GM12872 (cell line): Measurements from ENCODE around the gene INHBB.

ENCODE experiments used
- CTCF ChIP-seq: IDR thresholded peaks from 3 replicates; pipeline ENCODE4 v1.5.1; 2011; ENCODE audit warnings: low read depth, mild to moderate bottlenecking, low read length, moderate library complexity; ENCODE audit not compliant: insufficient read depth

INHBB gene

DNA sequence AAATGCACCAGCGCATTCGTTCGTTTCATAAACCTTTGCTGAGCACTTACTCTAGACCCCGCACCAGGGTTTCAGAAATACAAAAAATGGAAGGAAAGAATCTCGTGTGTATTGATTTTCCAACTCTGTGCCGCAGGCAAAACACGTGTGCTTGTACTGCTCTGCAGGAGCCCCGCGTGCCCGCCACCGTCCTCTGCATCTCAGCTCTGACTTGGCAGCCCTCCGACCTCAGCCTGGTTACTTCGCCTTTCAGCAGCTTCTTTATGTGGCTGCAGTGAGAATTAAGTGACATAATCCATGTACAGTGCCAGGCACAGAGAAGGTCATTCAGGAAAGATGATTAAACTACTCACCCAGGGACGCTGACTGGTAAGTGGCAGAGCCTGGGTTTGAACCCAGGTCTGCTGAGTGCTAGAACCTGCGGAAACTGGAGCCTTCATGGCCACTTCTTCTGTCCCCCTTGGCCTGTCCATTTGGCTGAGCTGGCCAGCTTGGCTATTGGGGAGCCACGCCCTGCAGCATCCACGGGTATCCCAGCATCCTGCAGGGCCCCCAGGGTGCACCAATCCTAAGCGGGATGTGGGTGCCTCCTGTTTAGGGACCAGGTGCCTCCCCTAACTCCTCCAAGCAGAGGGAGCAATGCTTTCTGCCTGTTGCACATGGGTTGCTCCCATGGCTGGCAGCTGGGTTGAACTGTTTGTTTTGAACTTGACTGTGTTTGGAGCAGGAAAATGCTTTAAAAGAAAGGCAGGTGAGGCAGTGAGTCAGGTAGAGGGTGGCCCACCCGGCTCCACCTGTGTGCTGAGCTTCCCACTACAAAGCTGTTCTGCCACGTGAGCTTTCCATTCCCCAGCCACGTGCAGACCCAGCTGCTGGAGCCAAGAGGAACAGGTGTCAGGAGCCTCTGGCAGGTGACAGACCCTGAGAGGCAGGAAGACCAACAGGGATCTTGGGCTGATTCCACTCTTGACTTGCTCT, 34.3 kb downstream of the INHBB start:
- TF ChIP-seq CTCF, result no peak

DNA sequence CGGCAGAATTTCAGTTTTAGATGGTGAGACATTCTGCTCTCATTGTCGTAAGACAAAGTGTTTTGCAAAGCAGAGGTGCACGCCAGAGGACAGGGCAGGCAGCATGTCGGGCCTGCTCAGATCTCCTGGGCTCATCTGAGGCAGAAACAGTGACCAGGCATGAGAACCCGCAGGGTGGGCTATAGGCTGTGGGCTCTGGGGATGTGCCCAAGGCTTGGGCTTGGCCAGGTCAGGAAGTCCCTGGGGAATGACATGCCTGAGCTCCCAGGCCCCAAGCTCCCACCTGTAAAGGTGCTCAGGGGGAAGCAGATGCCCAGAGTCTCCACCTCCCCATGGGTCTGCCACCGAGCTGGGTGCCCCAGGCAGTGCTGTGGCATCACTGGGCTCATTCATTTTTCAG, 35.3 kb downstream of the INHBB start:
- no peak for TF ChIP-seq CTCF

- TF ChIP-seq CTCF, result no peak
Observed at GRCh38 chr2:120381661-120382060, 35.7 kb downstream of the INHBB start.

DNA sequence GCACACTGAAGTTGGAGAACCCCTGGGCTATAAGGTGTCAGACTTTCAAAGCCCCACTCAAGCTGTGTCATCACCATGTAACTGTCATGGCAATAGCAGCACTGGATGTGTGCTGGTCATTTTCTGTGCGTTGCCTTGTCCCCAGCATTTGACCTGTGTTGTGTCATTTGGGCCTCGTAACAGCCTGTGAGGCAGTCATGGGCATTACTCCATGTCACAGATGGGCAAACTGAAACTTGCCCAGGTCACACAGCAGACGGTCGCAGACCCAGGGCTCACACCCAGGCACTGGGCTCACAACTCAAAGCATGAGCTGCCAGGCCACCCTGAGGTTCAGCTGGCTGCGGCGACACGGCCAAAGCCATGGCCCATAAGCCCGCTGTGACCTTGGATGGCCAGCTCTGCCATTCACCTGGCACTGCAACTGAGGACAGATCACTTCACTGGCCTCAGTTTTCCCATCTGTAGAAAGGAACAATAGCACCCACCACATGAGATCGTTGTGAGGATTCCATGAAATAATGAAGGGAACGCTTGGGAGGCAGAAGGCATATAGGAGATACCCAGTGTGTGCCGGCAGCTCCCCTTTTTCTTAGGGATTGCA, 36.7 kb downstream of the INHBB start:
- TF ChIP-seq CTCF, result no peak

GRCh38 chr2:120383191-120383590, 37.3 kb downstream of the INHBB start:
- TF ChIP-seq CTCF, result no peak

DNA sequence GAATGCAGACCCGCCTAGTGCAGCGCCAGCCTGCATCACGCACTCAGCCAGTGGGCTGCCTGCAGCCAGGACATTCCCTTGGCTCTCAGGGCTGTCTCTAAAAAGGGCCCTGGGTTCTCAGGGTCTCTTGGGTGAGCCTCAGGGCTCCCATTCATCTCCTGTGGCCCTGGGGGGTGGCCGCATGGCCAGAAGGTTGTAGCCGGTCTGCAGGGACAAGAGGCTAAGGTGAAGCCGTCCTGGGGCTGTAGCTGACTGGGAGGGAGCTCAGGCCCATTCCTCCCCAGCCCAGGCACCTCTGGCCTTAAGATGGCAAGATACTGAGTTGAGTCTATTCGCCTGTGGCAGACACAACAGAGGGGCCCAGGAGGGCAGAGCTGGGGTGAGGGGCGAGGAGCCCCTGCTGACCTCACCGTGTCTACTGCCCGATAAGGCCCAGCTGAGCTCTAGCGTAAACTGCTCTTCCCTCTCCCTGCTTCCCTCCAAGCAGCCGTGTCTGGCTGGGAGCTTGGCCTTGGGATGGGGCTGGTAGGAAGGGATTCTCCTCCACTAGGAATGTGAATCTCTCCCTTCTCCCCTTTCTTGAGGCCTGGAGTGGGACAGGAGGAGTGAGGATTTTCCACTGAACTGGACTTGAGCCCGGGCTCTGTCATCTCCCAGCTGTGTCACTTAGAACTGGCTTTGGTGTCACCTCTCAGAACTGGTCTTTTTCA, 37.9 kb downstream of the INHBB start:
- no peak for TF ChIP-seq CTCF
